Vagina (tissue), 2 donors: Measurements from ENCODE around the gene NUDT4B. TPM values are rescaled to one million over a fixed set of nuclear protein-coding genes. Genes with fewer than 3 reads are reported as not detected.
"Not testable (repeated sequence)": the region's sequence is repeated elsewhere in the genome, so short reads cannot be mapped to it uniquely, and the experiment has no call there.

Experiments
- DNase-seq, 2 donors: peaks; one replicate each; pipeline ENCODE4 v3.0.0-alpha.2; 2017; ENCODE audit errors: extremely low spot score in 2 of 2
- H3K27ac ChIP-seq: fragments of 200-600 bp; sonication (generic); one replicate; pipeline ENCODE4 v1.5.1; 2019
- H3K27me3 ChIP-seq: fragments of 200-600 bp; sonication (generic); one replicate; pipeline ENCODE4 v1.5.1; 2019
- H3K36me3 ChIP-seq, 2 donors: fragments of 200-600 bp; sonication (generic); one replicate each; pipeline ENCODE4 v1.5.1; 2017 to 2019
- H3K4me1 ChIP-seq: fragments of 200-600 bp; sonication (generic); one replicate; pipeline ENCODE4 v1.5.1; 2019
- H3K4me3 ChIP-seq, 2 donors: fragments of 200-600 bp; sonication (generic); 1 replicate in 1 of 2; 2 replicates in 1 of 2; pipeline ENCODE4 v1.5.1; 2016 to 2019
- H3K9me3 ChIP-seq: fragments of 200-600 bp; sonication (generic); one replicate; pipeline ENCODE4 v1.5.1; 2019
- intact Hi-C: fragments of 100-400 bp; cut with DNase I; formaldehyde crosslinking; loops from one replicate; pipeline ENCODE4 v1.15.1; 2023
- total RNA-seq: library from RNA; depleted of rRNA; stranded (reverse); fragments of >200 nt; gene quantifications from one replicate; pipeline ENCODE4 v1.2.3, GENCODE V29; 2016

Gene NUDT4B
- total RNA-seq, 1 donor from 2014 or later, result not detected

DNA sequence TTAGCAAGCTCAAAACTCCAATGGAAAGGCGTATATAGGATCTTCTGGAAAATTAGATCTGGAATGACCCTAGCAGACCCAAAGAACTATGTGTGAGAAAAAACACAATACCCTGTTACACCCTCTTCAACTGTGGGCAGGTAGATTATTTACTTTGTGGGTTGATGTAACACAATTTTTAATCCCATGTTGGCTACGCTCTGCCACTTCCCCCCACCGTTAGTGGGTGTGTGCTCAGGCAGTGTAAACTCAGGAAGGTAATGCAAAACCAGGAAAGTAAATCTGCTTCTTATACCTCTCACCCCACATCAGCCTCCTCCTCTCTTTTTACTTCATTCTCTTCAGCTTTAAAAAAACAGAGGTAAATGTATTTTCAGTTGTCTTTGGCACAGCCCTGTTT is 23.7 kb upstream of the NUDT4B start:
- intact Hi-C loops, H3K36me3 ChIP-seq, H3K4me3 ChIP-seq, H3K9me3 ChIP-seq, DNase-seq, H3K4me1 ChIP-seq, H3K27ac ChIP-seq, H3K27me3 ChIP-seq: not testable (repeated sequence)

DNA sequence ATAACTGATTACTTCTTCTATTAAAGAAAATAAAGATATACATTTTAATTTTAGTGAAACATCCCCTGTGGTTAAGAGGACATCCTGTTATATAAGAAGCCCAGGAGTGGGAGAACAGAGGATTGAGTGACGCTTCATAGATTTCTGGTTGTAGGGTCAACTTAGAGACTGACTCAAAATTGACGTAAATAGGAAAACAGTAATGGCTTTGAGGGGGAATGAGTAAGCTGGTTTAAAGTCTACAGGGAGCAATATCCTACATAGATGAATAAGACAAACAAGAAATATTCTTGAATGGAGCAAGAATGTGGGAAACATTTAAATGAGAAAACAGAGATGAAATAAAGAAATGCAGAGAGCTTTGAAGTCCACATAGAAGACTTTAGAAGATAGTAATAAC is 20.7 kb upstream of the NUDT4B start:
- H3K36me3 ChIP-seq, DNase-seq, H3K27me3 ChIP-seq, H3K4me1 ChIP-seq, intact Hi-C loops, H3K9me3 ChIP-seq, H3K4me3 ChIP-seq, H3K27ac ChIP-seq: not testable (repeated sequence)

DNA sequence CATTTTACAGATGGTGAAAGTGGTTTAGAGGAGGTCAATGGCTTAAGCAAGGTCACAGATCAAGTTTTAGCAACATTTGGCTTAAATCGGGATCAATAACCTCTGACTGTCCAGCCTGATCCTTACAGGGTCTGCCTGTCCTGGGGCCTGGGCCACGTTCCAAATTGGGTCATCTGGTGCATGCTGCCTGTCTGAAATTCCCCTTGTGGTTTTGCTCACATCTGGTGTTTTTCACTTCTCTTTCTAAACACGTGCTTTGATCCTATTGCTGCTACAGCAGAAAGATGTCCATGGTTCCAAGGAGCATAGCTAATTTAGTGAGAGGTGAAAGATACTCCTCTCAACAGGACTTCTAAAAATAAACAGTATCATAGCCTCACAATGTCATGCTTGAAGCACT is 19.4 kb upstream of the NUDT4B start:
- intact Hi-C loops, H3K36me3 ChIP-seq, H3K4me3 ChIP-seq, DNase-seq, H3K9me3 ChIP-seq, H3K4me1 ChIP-seq, H3K27me3 ChIP-seq, H3K27ac ChIP-seq: not testable (repeated sequence)

DNA sequence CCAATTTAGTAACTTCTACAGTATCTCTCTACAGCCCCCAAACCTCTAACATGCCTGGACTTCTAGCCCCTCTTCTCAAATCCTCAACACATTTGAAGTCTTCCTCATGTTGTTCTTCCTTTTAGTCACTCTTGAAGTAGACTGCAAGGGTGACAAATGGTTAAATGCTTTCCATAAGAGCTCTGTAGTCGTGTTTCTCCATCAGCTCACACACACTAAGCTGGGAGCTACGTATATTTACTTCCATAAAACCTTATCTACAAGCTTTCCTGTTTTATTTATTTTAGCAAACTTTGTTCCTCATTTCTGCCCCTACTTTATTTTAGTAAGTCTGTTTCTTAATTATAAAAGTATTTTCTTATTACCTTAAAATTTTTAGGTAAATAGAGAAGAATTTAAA is 19.0 kb upstream of the NUDT4B start:
- DNase-seq, H3K36me3 ChIP-seq, H3K4me3 ChIP-seq, H3K4me1 ChIP-seq, intact Hi-C loops, H3K27ac ChIP-seq, H3K27me3 ChIP-seq, H3K9me3 ChIP-seq: not testable (repeated sequence)

DNA sequence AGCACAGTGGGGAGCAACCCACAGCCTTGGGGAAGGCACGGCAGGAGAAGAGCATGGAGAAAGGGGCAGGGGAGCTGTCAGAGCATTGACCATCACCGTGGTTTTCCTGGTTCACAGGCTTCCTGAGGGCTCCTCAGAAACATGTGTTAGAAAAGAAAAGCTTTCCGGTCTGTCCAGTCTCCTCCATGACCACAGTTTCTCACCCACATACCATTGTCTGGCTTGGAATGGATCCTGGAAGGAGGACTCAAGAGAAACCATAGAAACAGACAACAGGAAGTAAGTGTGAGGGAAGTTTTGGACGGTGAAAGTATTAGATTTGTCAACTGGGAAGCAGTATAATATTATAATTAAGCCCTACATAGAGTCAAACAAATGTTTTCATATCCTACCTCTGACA is 16.3 kb upstream of the NUDT4B start:
- H3K4me3 ChIP-seq, intact Hi-C loops, DNase-seq, H3K9me3 ChIP-seq, H3K27ac ChIP-seq, H3K4me1 ChIP-seq, H3K27me3 ChIP-seq, H3K36me3 ChIP-seq: not testable (repeated sequence)

DNA sequence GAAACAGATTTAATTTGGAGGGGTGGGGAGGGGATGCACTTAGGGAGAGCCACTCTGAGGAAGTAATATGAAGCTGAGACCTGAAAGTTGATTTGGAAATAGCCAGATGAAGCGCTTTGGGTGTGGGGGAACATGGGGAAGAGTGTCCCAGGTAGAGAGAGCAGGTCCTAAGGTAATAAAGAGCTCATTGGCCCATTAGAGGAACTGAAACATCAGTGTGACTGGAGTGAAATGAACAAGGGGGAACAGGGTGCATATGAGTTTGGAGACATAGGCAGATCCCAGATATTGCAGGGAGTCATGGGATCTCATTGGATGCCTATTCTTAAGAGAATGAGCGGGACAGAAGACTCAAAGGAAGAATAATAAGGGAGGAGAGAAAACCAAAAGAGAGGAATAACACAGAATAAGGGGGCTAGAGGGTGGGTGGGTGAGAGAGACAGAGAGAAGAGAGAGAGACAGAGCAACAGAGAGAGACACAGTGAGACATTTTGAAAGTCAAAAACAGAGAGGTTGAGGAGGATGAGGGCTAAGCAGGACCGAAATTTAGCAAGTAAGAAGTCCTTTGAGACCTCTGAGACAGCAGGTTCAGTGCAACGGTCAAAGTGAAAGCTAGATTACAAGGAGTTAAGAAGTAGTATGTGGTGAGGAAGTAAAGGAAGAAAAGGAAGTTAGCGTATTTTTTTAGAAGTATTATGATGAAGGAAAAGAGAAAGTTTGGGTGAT is 14.8 kb upstream of the NUDT4B start:
- H3K27me3 ChIP-seq, DNase-seq, H3K9me3 ChIP-seq, intact Hi-C loops, H3K36me3 ChIP-seq, H3K4me1 ChIP-seq, H3K27ac ChIP-seq, H3K4me3 ChIP-seq: not testable (repeated sequence)

DNA sequence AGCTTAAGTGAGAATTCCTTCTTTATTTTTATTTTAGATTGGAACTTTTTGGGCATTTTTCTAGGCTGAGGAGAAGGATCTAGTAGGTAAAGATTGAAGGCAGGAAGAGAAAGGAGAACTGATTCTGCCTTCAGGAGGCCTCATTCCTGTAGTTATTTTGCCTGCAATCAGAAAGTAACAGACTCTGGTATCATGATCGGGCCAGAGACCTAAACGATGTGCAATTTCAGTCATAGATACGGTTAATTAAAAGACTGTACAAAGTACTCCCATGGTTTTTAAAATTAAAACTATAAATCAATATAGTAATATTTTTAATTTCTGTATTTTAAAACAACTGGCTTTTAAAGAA is 14.3 kb upstream of the NUDT4B start:
- intact Hi-C loops, H3K4me3 ChIP-seq, DNase-seq, H3K4me1 ChIP-seq, H3K9me3 ChIP-seq, H3K27ac ChIP-seq, H3K36me3 ChIP-seq, H3K27me3 ChIP-seq: not testable (repeated sequence)

DNA sequence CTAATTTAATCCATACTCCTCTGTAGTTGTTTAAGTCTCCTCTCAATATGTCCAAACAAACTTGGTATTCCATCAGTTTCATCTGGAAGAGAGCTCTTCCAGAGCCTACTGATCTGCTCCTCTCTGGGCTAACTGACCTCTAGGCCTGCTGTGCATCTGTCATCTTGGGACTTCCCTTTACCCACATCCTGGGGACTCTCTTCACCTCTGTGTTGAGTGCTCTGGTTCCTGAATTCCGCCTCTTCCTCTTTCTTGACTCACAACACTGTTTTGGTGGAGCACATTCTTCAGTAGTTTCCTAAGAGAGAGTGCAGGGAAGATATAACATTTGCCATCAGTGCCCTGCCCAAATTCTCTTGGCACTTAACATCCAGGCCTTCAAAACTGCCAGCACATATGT is 13.0 kb upstream of the NUDT4B start:
- H3K9me3 ChIP-seq, DNase-seq, H3K27ac ChIP-seq, intact Hi-C loops, H3K27me3 ChIP-seq, H3K4me1 ChIP-seq, H3K4me3 ChIP-seq, H3K36me3 ChIP-seq: not testable (repeated sequence)

DNA sequence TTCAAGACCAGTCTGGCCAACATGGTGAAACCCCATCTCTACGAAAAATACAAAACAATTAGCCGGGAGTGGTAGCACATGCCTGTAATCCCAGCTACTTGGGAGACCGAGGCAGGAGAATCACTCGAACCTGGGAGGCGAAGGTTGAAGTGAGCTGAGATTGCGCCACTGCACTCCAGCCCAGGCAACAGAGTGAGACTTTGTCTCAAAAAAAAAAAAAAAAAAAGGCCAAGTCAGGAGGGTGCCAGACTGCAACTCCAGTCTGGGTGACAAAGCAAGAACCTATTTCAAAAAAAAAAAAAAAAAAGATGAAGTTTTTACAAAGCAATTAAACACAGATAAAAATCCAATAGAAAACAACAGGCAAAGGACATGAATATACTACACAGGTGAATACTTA is 9.9 kb upstream of the NUDT4B start:
- H3K4me1 ChIP-seq, H3K9me3 ChIP-seq, H3K27ac ChIP-seq, H3K4me3 ChIP-seq, H3K36me3 ChIP-seq, intact Hi-C loops, DNase-seq, H3K27me3 ChIP-seq: not testable (repeated sequence)

DNA sequence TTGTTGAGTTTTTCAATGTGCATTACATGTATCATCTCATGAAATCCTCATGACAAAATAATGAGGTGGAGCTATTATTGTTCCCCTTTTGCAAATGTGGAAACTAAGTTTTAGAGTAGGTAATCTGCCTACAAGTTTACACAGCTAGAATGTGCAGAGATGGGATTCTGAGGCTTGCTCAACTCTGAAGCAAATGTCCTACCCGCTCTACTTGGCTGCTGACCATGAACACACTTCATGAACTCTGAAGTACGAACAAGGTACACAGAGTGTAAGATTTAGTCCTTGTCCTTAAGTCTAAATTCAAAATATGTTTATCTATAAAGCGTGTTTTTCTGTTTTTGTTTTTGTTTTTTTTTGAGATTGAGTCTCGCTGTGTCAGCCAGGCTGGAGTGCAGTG is 5.4 kb upstream of the NUDT4B start:
- H3K36me3 ChIP-seq, intact Hi-C loops, H3K4me3 ChIP-seq, DNase-seq, H3K27ac ChIP-seq, H3K27me3 ChIP-seq, H3K9me3 ChIP-seq, H3K4me1 ChIP-seq: not testable (repeated sequence)

DNA sequence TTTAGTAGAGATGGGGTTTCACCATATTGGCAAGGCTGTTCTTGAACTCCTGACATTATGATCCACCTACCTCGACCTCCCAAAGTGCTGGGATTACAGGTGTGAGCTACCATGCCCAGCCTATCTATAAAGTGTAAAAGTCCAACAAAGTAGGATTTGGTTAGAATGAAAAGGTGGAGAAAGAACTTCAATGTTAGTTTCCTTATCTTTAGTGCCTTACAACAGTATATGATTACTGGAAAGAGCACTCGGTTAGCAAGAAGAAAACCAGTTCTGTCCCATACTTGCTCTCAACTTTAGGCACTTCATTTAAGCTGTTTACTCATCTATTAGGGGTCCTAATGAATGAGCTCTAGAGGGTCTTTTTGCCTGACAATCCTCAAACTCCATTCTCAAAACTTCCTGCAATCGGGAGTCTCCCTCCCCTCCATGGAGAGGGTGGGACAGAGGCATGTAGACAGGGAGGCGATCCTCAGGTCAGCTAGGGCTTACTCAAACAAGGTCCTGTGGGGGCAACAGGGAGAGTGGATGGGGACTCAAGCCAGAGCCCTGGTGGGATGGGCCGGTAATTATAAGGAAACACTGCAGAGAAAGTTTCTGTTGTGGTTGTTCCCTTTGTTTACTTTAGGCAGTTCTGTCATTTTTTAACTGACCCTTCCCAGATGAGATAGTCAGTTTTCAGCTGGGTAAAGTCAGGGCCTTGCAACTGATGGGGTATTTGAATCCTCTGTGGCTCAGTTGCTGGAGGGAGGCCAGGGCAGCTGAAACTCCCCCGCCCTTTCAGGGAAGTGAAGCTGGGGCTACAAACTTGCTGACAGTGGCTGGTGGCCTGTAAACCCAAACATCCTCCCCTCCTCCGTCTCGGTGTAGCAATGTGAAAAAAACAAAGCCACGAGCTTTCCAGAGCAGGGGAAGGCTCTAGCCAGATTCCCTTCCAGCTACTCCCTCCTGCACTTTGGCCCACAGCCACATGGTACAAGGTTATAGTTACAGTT is 4.6 kb upstream of the NUDT4B start:
- H3K9me3 ChIP-seq, DNase-seq, H3K4me3 ChIP-seq, H3K4me1 ChIP-seq, H3K36me3 ChIP-seq, H3K27ac ChIP-seq, H3K27me3 ChIP-seq, intact Hi-C loops: not testable (repeated sequence)

DNA sequence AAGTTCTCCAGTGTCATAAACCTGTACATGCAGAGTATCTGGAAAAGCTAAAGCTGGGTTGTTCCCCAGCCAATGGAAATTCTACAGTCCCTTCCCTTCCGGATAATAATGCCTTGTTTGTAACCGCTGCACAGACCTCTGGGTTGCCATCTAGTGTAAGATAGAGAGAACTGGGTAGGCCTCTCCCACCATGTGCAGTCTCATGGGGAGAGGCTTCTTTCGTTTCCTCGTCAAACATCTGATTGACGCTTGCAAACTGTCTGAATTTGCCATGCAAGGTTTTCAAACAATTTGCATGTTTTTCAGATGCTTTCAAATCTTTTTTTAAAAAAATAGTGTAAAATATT is 734 bp downstream of the NUDT4B start:
- DNase-seq, H3K9me3 ChIP-seq, H3K36me3 ChIP-seq, H3K4me1 ChIP-seq, H3K4me3 ChIP-seq, intact Hi-C loops, H3K27ac ChIP-seq, H3K27me3 ChIP-seq: not testable (repeated sequence)

DNA sequence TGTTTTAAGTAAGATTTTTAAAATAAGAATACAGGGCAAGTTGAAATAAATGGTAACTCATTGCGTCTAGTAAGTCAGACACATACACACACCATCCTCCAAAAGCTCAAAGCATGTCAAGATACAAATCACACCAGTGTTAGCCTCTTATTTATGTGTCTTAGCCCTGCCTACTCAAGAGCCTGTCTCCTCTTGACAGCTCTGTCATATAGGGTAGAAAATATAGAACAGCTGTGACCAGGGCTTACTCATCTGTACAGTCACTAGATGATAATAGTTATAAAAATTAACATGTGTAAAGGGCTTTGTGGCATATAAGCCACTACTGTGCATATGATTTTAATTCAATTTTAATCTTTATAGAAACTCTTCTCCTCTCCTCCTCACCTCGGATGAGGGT is 7.7 kb downstream of the NUDT4B start:
- H3K36me3 ChIP-seq, H3K27ac ChIP-seq, H3K27me3 ChIP-seq, DNase-seq, intact Hi-C loops, H3K9me3 ChIP-seq, H3K4me3 ChIP-seq, H3K4me1 ChIP-seq: not testable (repeated sequence)

DNA sequence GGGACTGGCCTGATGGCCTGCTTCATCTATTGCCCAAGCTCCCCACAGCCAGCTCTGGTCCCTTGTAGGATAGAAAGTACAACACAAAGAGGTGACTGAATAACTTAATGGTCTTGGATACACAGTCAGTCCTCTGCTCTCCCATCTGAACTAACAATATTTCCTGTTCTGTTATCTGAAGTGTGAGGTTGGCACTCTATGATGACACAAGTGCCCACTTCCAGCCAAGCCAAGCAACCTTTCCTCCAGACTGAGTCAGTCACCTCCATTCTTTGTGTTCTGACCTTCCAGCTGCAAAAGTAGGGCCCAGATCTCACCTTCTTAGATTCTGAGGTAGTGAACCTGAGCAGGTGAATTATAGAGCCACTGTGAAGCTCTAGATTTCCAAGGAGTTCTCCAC is 8.9 kb downstream of the NUDT4B start:
- DNase-seq, H3K27ac ChIP-seq, intact Hi-C loops: not testable (repeated sequence)

More for the DNA sequence above, 8.9 kb downstream of the NUDT4B start:
- not testable (repeated sequence) for H3K27me3 ChIP-seq, H3K4me1 ChIP-seq, H3K9me3 ChIP-seq, H3K36me3 ChIP-seq, H3K4me3 ChIP-seq
